IMR-90 (cell line): ENCODE results near the gene MAT2B. TPM values are rescaled to one million over a fixed set of nuclear protein-coding genes. Genes with fewer than 3 reads are reported as not detected.

Experiments used
- ATAC-seq: fragments of 200-7000 bp; cut with Tn5 transposase; 2 replicates; pipeline ENCODE4 v1.9.1; 2020; ENCODE audit warnings: low read depth, mild to moderate bottlenecking, moderate library complexity
- BruUV-seq: library from RNA; stranded (reverse); fragments of 400-500 nt; replicated peaks from 2 replicates; lab custom pipeline; 2021; lab: Mats Ljungman, UMichigan
- CTCF ChIA-PET: fragments of 300-600 bp; formaldehyde crosslinking; extraction: SDS; loops from one replicate; lab custom pipeline; 2021; ENCODE audit warnings: antibody characterized with exemption; lab: Yijun Ruan, JAX
- POLR2A ChIA-PET: fragments of 300-600 bp; sonication (Branson Sonifier 250); formaldehyde crosslinking; loops from one replicate; lab custom pipeline; 2022; ENCODE audit warnings: antibody characterized with exemption; ENCODE audit not compliant: unreplicated experiment; lab: Charles Lee
- DNase-seq: peaks from one replicate; pipeline ENCODE4 v3.0.0; 2013
- H2AFZ ChIP-seq: replicated peaks from 2 replicates; pipeline ENCODE3; 2013; ENCODE audit warnings: low read length, mild to moderate bottlenecking; ENCODE audit not compliant: poor library complexity
- H2AK5ac ChIP-seq: 2 replicates; pipeline ENCODE4 v1.6.1; 2013; ENCODE audit warnings: low read depth, low read length, inconsistent platforms
- H2AK9ac ChIP-seq: replicated peaks from 2 replicates; pipeline ENCODE3; 2013; ENCODE audit warnings: mild to moderate bottlenecking, low read depth, low read length, moderate library complexity; ENCODE audit not compliant: poor library complexity
- H2BK120ac ChIP-seq: 2 replicates; pipeline ENCODE4 v1.6.1; 2013; ENCODE audit warnings: low read depth, low read length, inconsistent platforms
- H2BK15ac ChIP-seq: 3 replicates; pipeline ENCODE4 v1.6.1; 2013; ENCODE audit warnings: low read depth, low read length, inconsistent platforms
- H2BK20ac ChIP-seq: 2 replicates; pipeline ENCODE4 v1.6.1; 2013; ENCODE audit warnings: low read depth, mild to moderate bottlenecking, inconsistent platforms, low read length, moderate library complexity
- H2BK5ac ChIP-seq: 2 replicates; pipeline ENCODE4 v1.6.1; 2013; ENCODE audit warnings: mild to moderate bottlenecking, low read depth, low read length, inconsistent platforms; ENCODE audit not compliant: poor library complexity, severe bottlenecking
- H3K14ac ChIP-seq: replicated peaks from 2 replicates; pipeline ENCODE4 v1.6.1; 2013; ENCODE audit warnings: low read depth, low read length, inconsistent platforms
- H3K18ac ChIP-seq: 2 replicates; pipeline ENCODE4 v1.6.1; 2013; ENCODE audit warnings: low read depth, low read length, control low read depth
- H3K23ac ChIP-seq: 2 replicates; pipeline ENCODE4 v1.6.1; 2013; ENCODE audit warnings: low read depth, low read length, inconsistent platforms
- H3K27ac ChIP-seq: 2 replicates; pipeline ENCODE4 v1.5.1; 2013; ENCODE audit warnings: mild to moderate bottlenecking, control low read depth, low read length; ENCODE audit not compliant: insufficient read depth
- H3K27me3 ChIP-seq: 2 replicates; pipeline ENCODE4 v1.6.1; 2013; ENCODE audit warnings: low read length; ENCODE audit not compliant: control insufficient read depth, insufficient read depth
- H3K36me3 ChIP-seq: 2 replicates; pipeline ENCODE4 v1.6.1; 2013; ENCODE audit warnings: low read length, mixed read lengths; ENCODE audit not compliant: control insufficient read depth, insufficient read depth
- H3K4ac ChIP-seq: 2 replicates; pipeline ENCODE4 v1.6.1; 2013; ENCODE audit warnings: low read depth, low read length, inconsistent platforms
- H3K4me1 ChIP-seq: 2 replicates; pipeline ENCODE4 v1.6.1; 2013; ENCODE audit warnings: low read length, mixed read lengths; ENCODE audit not compliant: control insufficient read depth, insufficient read depth
- H3K4me2 ChIP-seq: 2 replicates; pipeline ENCODE4 v1.6.1; 2013; ENCODE audit warnings: low read depth, mild to moderate bottlenecking, control low read depth, low read length, moderate library complexity
- H3K4me3 ChIP-seq: 2 replicates; pipeline ENCODE4 v1.5.1; 2013; ENCODE audit warnings: low read depth, mild to moderate bottlenecking, control low read depth, low read length, moderate library complexity; ENCODE audit not compliant: insufficient read depth
- H3K56ac ChIP-seq: 2 replicates; pipeline ENCODE4 v1.6.1; 2013; ENCODE audit warnings: low read length, inconsistent platforms; ENCODE audit not compliant: insufficient read depth; ENCODE audit errors: extremely low read depth
- H3K79me1 ChIP-seq, 2 experiments: 2 replicates each; pipeline ENCODE4 v1.6.1; 2013; ENCODE audit warnings: low read length in 2 of 2, inconsistent platforms in 1 of 2, low read depth in 1 of 2
- H3K9ac ChIP-seq: 2 replicates; pipeline ENCODE4 v1.6.1; 2013; ENCODE audit warnings: low read depth, low read length, control low read depth
- H3K9me1 ChIP-seq: 2 replicates; pipeline ENCODE4 v1.6.1; 2013; ENCODE audit warnings: low read length, inconsistent platforms; ENCODE audit not compliant: insufficient read depth
- H3K9me3 ChIP-seq: 2 replicates; pipeline ENCODE4 v1.6.1; 2013; ENCODE audit warnings: low read length; ENCODE audit not compliant: control insufficient read depth, insufficient read depth
- H4K20me1 ChIP-seq: 2 replicates; pipeline ENCODE4 v1.6.1; 2013; ENCODE audit warnings: low read length, inconsistent platforms; ENCODE audit not compliant: insufficient read depth
- H4K5ac ChIP-seq: 2 replicates; pipeline ENCODE4 v1.6.1; 2013; ENCODE audit warnings: mild to moderate bottlenecking, low read depth, low read length, control low read depth
- H4K8ac ChIP-seq, 2 experiments: 2 replicates each; pipeline ENCODE4 v1.6.1; 2013; ENCODE audit warnings: low read depth in 2 of 2, low read length in 2 of 2, control low read depth in 1 of 2, inconsistent platforms in 1 of 2
- H4K91ac ChIP-seq: 2 replicates; pipeline ENCODE4 v1.6.1; 2013; ENCODE audit warnings: low read depth, low read length, inconsistent platforms; ENCODE audit not compliant: insufficient read depth
- BHLHE40 ChIP-seq: fragments of 150-350 bp; IDR thresholded peaks from 2 replicates; pipeline ENCODE4 v1.6.1; 2016; ENCODE audit warnings: mild to moderate bottlenecking, low read depth, low read length
- CHD1 ChIP-seq: IDR thresholded peaks from 2 replicates; pipeline ENCODE4 v1.6.1; 2012; ENCODE audit warnings: low read depth, low read length, improper control_type of control experiment
- MAFK ChIP-seq: IDR thresholded peaks from 2 replicates; pipeline ENCODE4 v1.6.1; 2012; ENCODE audit warnings: low read depth, low read length, improper control_type of control experiment
- MXI1 ChIP-seq: IDR thresholded peaks from 2 replicates; pipeline ENCODE4 v1.6.1; 2012; ENCODE audit warnings: low read depth, mild to moderate bottlenecking, low read length, moderate library complexity, borderline replicate concordance
- NFE2L2 ChIP-seq: fragments of 150-350 bp; IDR thresholded peaks from 2 replicates; pipeline ENCODE4 v1.6.1; 2016; ENCODE audit warnings: low read depth, mild to moderate bottlenecking, low read length
- RAD21 ChIP-seq: IDR thresholded peaks from 2 replicates; pipeline ENCODE4 v1.6.1; 2012; ENCODE audit warnings: low read length, improper control_type of control experiment
- SMC3 ChIP-seq: fragments of 150-350 bp; IDR thresholded peaks from 2 replicates; pipeline ENCODE4 v1.6.1; 2016; ENCODE audit warnings: low read depth, mild to moderate bottlenecking, antibody characterized with exemption, low read length, moderate library complexity
- WGBS, 2 experiments: methylation state at CpG; one replicate each; pipeline versions ENCODE4 v1.1.5 to v1.1.7; 2013; ENCODE audit warnings: missing lambda C conversion rate in 2 of 2; ENCODE audit not compliant: insufficient read length in 1 of 2; ENCODE audit errors: extremely low coverage in 2 of 2; 5-methylcytosine and 5-hydroxymethylcytosine counted together
- dilution Hi-C: fragments of 300-500 bp; cut with HindIII; formaldehyde crosslinking; loops from one replicate; pipeline ENCODE4 v1.14.3; 2018; ENCODE audit warnings: low sequenced_read_pairs; ENCODE audit not compliant: unreplicated experiment
- in situ Hi-C: fragments of 300-500 bp; cut with MboI; formaldehyde crosslinking; loops from 3 replicates; pipeline ENCODE4 v1.14.3; 2019; ENCODE audit warnings: low sequenced_read_pairs, inconsistent platforms, mixed read lengths
- intact Hi-C: fragments of 100-400 bp; cut with micrococcal nuclease; formaldehyde crosslinking; loops from 2 replicates; pipeline ENCODE4 v1.10.0; 2022
- polyA plus RNA-seq, 3 experiments: library from polyadenylated mRNA; depleted of rRNA; stranded (reverse); fragments of >200 nt; gene quantifications; 2 replicates each; pipeline ENCODE4 v1.2.3, GENCODE V29; 2012; ENCODE audit warnings: low replicate concordance in 1 of 3
- total RNA-seq: library from RNA; depleted of rRNA; stranded (reverse); fragments of >200 nt; gene quantifications from 2 replicates; pipeline ENCODE4 v1.2.3, GENCODE V29; 2012

MAT2B gene
- total and polyA plus RNA-seq, 2 of the 4 experiments (the other 2 are of a cell fraction), result 41.7 to 80.3 TPM

DNA sequence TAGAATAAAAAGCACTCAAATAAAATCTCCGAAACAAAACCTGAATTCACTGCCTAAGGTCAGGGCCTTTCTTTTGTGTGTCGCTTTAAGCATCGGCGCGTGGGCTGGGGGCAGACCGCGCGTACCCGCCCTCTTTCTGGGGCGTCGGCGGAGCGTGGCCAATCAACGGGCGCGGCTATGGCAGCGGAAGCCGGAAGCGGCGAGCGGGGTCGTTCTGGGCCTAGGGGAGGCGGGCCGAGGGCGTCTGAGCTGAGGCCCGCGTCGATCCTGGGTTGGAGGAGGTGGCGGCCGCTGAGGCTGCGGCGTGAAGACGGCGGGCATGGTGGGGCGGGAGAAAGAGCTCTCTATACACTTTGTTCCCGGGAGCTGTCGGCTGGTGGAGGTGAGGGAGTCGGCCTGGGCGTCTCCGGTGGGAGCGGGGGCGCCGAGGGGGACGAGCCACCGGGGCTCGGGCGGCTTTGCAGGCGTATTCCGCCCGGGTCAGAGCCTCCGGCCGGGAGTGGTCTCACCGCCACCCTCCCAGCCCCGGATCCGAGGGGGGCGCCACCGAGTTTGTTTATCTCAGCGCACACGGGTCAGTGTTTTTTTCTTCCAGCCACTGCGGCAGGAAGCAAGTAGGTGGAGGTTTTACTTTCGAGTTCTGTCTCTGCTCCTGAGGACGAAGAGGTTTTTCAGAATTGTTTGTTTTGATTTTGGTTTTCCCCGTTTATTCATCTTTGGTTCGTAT, at the start of gene MAT2B (continued):
- TF ChIP-seq RAD21, result no peak
- peak; percentile 58; the same call in 1 of the 2 replicates for TF ChIP-seq MXI1
- TF ChIP-seq BHLHE40, result 0 out of 2 replicates have a peak, but pooled peaks have one; percentile 23
- no peak for TF ChIP-seq CHD1
- TF ChIP-seq NFE2L2, result no peak

DNA sequence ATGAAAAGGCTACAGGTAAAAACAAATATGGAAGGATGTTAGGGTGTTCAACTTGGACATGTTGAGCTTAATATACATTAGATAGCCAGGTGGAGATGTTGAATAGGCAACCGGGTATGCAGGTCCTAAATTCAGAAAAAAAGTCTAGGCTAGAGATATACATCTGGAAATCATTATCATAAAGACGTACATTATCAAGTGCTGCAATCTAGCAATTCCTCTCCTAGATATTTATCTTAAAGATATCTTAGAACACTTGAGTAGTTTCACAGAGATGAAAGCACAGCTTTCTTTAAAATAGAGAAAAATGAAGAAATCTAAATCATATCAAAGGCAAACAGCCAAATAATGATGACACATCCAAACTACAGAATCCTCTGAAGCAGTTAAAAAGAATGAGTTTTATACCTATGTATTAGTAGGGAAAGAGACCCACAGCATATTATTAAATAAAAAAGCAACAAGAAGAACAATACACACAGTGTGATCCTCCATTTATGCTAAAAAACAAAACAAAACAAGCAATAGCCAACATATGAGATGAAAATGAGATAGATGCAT, 49.3 kb upstream of the MAT2B start:
- ChIA-PET POLR2A (no interaction called here), CTCF (no interaction called here)
- Histone ChIP-seq H2BK5ac (no peak overlapping the region), H3K23ac (no peak overlapping the region), H3K9me1 (no peaks in the 10 kb centered on the region), H3K4me3 (no peak overlapping the region), H2BK20ac (no peak overlapping the region), H3K56ac (no peak overlapping the region), H3K9me3 (no peaks in the 10 kb centered on the region), H4K20me1 (no peaks in the 10 kb centered on the region), H3K14ac (no peak overlapping the region), H4K8ac (no peak overlapping the region), H3K27ac (no peak overlapping the region), H2BK15ac (no peak overlapping the region), H3K9ac (no peak overlapping the region), H3K79me1 (peaks cover 14% of the 10 kb centered on the region in 2 experiments; a peak in 1 of 4 replicates), H2AK5ac (no peak overlapping the region), H2AK9ac (no peak overlapping the region), H3K18ac (no peak overlapping the region), H3K36me3 (peaks cover 7% of the 10 kb centered on the region), H2BK120ac (no peak overlapping the region), H3K4me1 (no peaks in the 10 kb centered on the region), H4K91ac (no peak overlapping the region), H4K5ac (no peak overlapping the region), H3K4me2 (no peak overlapping the region), H3K27me3 (no peaks in the 10 kb centered on the region), H2AFZ (no peak overlapping the region), H3K4ac (no peak overlapping the region)
- no peak for DNase-seq
- TF ChIP-seq SMC3 (no peak), MAFK (peak; percentile 28; the same call in 1 of the 2 replicates)
- in situ Hi-C loops (no loop called here), intact Hi-C loops (no loop called here), dilution Hi-C loops (no loop called here)
- no peak for ATAC-seq
- no CpG with 5 or more reads among the region's 2 CpGs for WGBS, 2 experiments
- BruUV-seq, result no TSS peak
